CD4-positive, alpha-beta T cell treated with Interleukin-15 for 4 hours (primary cell): ENCODE measurements around the gene C17orf67.

Source experiments
- DNase-seq: peaks from one replicate; pipeline ENCODE4 v3.0.0-alpha.2; 2020; ENCODE audit warnings: low spot score

The C17orf67 gene

DNA sequence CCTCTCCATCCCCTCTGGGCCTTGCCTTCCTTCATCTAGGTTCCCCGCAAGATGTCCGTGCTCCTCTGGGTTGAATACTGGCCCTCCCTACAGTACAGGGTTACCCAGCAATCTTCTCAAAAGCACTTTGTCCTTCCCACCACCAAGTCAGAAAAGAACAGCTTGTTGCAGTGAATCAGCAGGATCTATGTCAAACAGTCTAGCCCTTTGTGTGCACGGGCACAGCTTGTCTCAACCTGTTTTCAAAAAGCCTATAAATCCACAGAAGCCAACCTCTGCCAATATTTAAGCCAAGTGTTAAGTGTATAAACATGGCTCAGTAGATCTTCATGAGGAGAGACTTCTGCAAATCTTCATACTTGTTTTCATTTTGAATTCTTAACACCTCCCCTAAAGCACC lies 25.2 kb downstream of the C17orf67 start:
- no peak for DNase-seq

- no peak for DNase-seq
Measured at GRCh38 chr17:56807723-56808122, 26.0 kb downstream of the C17orf67 start.

DNA sequence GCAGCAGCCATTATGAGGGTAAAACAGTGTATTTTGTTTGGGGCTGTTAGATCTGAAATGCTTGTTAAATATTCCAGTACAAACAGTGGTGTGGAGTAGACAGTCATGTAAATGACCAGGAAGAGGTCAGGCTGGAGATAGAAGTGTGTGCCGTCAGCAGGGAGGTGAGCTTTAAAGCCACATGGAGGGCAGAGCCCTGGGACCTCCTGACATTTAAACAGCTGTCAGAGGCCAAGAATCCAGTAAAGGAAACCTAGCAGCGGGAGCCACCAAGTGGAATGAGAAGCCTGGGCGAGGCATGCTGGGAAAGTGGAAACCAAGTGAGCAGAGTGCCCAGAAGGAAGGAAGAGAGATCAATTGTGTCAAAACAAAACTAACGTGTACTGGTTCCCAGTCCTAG lies 26.8 kb downstream of the C17orf67 start:
- DNase-seq = no peak

DNA sequence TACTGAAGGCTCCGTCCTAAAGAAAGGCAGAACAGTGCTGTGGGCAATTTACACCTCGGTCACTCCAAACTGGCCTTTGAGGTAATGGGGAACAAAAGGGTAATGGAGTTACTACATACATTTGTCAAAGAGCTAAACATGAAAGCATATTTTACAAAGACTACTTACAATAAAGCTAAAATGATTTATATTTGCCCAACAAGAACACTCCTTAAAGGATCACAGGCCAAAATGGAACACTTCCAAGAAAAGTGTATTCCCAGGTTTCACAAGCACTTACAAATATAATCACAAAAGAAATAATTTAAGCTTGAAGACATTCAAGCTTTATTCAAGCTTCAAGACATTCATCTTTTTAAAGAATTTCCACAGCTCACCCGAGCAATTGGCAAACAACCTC lies 29.3 kb downstream of the C17orf67 start:
- DNase-seq = no peak

DNA sequence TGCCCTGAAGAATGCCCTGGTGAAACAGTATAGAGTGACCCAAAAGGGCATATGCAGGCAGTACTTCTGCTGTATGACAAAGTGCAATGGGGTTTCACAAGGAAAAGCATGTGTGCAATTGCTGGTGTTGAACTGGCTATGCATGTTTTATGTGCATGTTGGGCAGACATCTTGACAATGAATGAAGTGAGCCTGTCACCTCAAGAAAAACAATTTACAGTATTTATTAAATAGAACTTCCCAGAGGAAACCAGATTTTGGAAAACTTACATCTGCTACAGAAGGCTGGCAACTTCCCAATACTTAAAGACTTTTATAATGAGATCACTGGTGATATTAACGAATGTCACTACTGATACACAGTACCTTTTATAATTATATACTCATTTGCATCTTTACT lies 30.6 kb downstream of the C17orf67 start:
- DNase-seq = no peak

GRCh38 chr17:56801459-56802178 lies 32.1 kb downstream of the C17orf67 start:
- no peak for DNase-seq

DNA sequence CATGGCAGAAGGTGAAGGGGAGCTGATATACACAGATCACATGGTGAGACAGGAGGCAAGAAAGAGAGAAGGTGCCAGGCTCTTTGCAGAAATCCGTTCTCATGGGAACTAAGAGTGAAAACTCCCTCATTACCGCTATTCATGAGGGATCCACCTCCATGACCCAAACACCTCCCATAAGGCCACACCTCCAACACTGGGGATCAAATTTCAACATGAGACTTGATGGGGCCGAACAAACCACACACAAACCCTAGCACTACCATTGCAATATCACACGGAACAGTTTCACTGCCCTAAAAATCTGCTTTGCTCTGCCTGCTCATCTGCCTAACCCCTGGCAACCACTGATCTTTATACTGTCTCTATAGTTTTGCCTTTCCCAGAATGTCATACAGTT lies 34.8 kb downstream of the C17orf67 start:
- no peak for DNase-seq

GRCh38 chr17:56796536-56796935 lies 37.2 kb downstream of the C17orf67 start:
- DNase-seq = no peak

GRCh38 chr17:56795221-56795865 lies 38.4 kb downstream of the C17orf67 start:
- DNase-seq = no peak

- DNase-seq = no peak
Measured at GRCh38 chr17:56793957-56794356, 39.8 kb downstream of the C17orf67 start.

GRCh38 chr17:56793531-56793930 lies 40.2 kb downstream of the C17orf67 start:
- DNase-seq = no peak

GRCh38 chr17:56792267-56792666 lies 41.5 kb downstream of the C17orf67 start:
- DNase-seq = no peak

DNA sequence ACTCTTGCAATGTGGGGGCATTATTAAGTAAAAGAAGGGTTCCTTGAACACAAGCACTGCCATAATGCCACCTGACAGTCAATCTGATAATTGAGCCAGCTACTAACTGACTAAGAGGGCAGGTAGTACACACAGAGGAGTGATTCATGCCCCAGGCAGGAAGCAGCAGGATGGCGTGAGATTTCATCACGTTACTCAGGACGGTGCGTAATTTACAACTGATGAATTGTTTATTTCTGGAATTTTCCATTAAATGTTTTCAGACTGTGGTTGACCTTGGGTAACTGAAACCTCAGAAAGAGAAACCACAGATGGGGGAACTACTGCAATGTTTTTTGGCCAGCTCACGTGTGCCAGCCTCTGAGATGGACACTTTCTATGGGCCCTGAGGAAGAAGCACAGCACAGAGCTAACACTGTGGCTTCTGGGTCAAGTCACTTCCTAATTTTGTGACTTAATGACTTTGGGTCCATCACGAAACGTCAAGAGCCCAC lies 46.7 kb downstream of the C17orf67 start:
- DNase-seq = peak; percentile 48

DNA sequence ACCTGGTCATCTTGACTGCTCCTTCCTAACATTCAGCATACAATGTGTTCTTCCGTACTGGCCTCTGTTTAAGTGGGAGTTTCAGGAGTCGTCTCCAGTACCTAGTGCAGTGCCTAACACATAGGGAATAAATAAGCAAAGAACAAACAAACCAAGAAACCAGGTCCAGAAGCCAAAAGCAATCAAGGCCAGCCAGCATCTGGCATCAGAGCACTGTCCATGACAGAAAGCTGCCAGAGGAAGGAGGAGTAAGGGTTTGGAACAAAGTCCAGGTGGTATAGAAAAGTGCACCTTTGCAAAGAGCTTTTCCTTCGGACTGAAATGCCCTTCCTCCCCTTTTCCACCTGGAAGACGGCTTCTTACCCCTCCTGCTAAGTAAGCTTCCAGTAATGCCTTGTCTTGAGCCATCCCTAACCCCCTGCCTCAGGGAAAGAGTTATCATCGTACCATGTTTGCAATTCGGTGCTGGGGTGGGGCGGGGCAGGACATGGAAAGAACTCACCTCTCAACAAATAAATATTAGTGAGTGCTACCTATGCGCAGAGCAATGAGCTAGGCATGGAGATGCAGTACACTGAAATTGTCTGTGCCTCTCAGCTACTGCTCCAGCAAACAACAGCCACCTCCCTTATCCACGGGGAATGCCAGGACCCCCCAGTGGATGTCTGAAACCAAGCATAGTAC lies 47.6 kb downstream of the C17orf67 start:
- no peak for DNase-seq

GRCh38 chr17:56785405-56785804 lies 48.3 kb downstream of the C17orf67 start:
- DNase-seq = no peak

DNA sequence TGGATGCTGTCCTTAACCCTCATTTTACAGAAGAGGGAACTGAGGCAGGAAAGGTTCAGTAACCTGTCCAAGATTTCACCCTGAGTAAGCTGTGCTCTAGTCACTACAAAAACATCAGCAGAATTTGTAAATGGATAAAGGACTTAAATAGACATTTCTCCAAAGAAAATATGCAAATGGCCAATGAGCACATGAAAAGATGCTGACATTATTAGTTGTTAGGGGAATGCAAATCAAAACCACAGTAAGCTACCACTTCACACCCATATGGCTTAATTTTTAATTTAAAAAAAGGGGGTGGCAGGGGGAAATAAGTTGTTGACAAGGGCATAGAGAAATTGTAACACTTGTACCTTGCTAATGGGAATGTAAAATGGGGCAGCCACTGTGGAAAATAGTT lies 51.4 kb downstream of the C17orf67 start:
- no peak for DNase-seq

- no peak for DNase-seq
Measured at GRCh38 chr17:56781906-56782305, 51.8 kb downstream of the C17orf67 start.

- peak; percentile 85 for DNase-seq
Measured at GRCh38 chr17:56779898-56780777, 53.6 kb downstream of the C17orf67 start.

DNA sequence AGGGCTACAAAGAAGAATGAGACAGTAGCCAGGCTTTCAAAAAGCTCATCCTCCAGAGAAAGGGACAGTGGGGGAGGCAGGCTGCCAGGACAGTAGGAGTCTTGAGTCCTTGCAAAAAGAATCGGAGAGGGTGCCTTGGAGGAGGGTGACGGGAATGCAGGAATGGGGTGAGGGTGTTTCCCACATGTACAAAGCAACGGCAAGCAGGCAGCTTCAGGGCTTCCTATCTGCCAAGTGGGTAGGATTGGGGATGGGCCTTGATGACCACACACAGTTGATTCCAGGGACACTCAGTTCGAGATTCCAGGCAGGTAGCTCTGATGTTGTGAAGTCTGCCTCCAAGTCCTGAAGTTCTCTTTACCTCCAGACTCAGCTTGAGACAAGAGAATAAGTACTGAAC lies 54.4 kb downstream of the C17orf67 start:
- no peak for DNase-seq

- no peak for DNase-seq
Measured at GRCh38 chr17:56778898-56779297, 54.8 kb downstream of the C17orf67 start.

DNA sequence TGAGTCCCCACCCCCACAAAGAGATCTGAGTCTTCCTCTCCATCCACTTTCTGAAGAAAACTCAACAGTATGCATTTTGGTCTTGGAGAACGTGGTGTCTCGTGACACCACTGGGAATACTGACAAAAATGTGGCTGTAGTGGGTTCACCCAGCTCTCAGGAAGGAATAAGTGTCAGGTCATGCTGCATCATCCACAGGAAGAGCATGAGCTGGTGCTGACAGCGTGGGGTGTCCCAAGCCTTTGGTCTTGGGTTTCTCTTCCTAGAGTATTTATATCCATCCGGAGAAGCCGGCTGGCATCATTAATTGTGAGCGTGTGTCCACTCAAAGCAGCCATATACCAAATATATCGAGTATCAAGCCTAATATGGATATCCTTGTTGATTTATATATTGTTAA lies 55.9 kb downstream of the C17orf67 start:
- no peak for DNase-seq

DNA sequence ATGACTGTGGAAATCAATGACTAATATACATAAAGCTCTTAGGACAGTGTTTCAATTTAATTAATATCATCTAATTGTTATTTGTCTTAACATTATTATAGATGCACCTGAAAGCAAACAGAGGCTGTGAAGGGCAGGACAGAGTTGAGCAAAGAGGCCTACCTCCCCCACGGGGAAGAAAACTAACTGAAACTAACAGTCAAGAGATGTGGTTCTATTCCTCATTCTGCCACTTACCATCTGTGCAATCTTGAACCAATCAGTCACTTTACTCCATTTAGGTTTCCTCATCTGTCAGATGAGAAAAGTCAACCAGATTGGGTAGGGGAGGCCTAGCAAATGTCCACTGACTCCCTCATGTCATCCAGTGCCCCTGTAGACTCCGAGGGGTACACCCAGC lies 59.1 kb downstream of the C17orf67 start:
- DNase-seq = no peak
